Sigmoid colon (tissue), 7 donors: ENCODE measurements around the gene PXDN. TPM values are rescaled to one million over a fixed set of nuclear protein-coding genes. Genes with fewer than 3 reads are reported as not detected.
"Not testable (repeated sequence)": the region's sequence is repeated elsewhere in the genome, so short reads cannot be mapped to it uniquely, and the experiment has no call there.

Experiments used
- DNase-seq: peaks from one replicate; pipeline ENCODE4 v3.0.0-alpha.2; 2019
- H3K27ac ChIP-seq, 4 donors: fragments of 200-600 bp; sonication (generic); one replicate each; pipeline ENCODE4 v1.5.1; 2016 to 2019; ENCODE audit warnings: mild to moderate bottlenecking in 1 of 4
- H3K27me3 ChIP-seq, 3 donors: fragments of 200-600 bp; sonication (generic); one replicate each; pipeline ENCODE4 v1.5.1; 2019; ENCODE audit warnings: mild to moderate bottlenecking in 1 of 3
- H3K36me3 ChIP-seq, 4 donors: fragments of 200-600 bp; sonication (generic); one replicate each; pipeline ENCODE4 v1.5.1; 2016 to 2019
- H3K4me1 ChIP-seq, 4 donors: fragments of 200-600 bp; sonication (generic); one replicate each; pipeline ENCODE4 v1.5.1; 2017 to 2019
- H3K4me3 ChIP-seq, 4 donors: fragments of 200-600 bp; sonication (generic); one replicate each; pipeline ENCODE4 v1.5.1; 2017 to 2019; ENCODE audit warnings: mild to moderate bottlenecking in 2 of 4, moderate library complexity in 1 of 4
- H3K9me3 ChIP-seq, 4 donors: fragments of 200-600 bp in 3 of 4; sonication (generic) in 3 of 4; one replicate each; pipeline versions ENCODE4 v1.5.1 to v1.6.1; 2013 to 2019
- CTCF ChIP-seq, 4 experiments: fragments of 450-650 bp in 3 of 4; fragments of 200-600 bp in 1 of 4; IDR thresholded peaks; one replicate each; pipeline ENCODE4 v1.5.1; 2016 to 2019; ENCODE audit warnings: antibody characterized with exemption in 4 of 4, mild to moderate bottlenecking in 3 of 4, moderate library complexity in 2 of 4
- EP300 ChIP-seq, 4 donors: sonication (generic); formaldehyde crosslinking; IDR thresholded peaks; one replicate each; pipeline ENCODE4 v1.6.1; 2017; ENCODE audit warnings: antibody characterized with exemption in 4 of 4
- POLR2A ChIP-seq, 2 donors: fragments of 450-650 bp; IDR thresholded peaks; one replicate each; pipeline ENCODE4 v1.6.1; 2016; ENCODE audit warnings: antibody characterized with exemption in 2 of 2, mild to moderate bottlenecking in 2 of 2, moderate library complexity in 2 of 2
- POLR2AphosphoS5 ChIP-seq, 4 donors: sonication (generic); formaldehyde crosslinking; IDR thresholded peaks; one replicate each; pipeline ENCODE4 v1.6.1; 2017; ENCODE audit warnings: antibody characterized with exemption in 4 of 4
- WGBS, 2 donors: extraction: QIAGEN DNeasy Blood & Tissue Kit; methylation state at CpG; one replicate each; pipeline ENCODE4 v1.1.7; 2013; 5-methylcytosine and 5-hydroxymethylcytosine counted together
- intact Hi-C: fragments of 100-400 bp; cut with DNase I; formaldehyde crosslinking; loops from one replicate; pipeline ENCODE4 v1.15.1; 2023
- polyA plus RNA-seq, 3 donors: library from polyadenylated mRNA; stranded (reverse); fragments of 200-250 nt; gene quantifications; one replicate each; pipeline ENCODE4 v1.2.3, GENCODE V29; 2013
- total RNA-seq, 4 donors: library from RNA; depleted of rRNA; stranded (reverse); fragments of >200 nt; gene quantifications; one replicate each; pipeline ENCODE4 v1.1.0, GENCODE V29; 2016
- donor health status: healthy with polysubstance abuse.
- donor health status: Bipolar disorder and iron deficiency.
- donor health status: healthy.

The PXDN gene
- total and polyA plus RNA-seq, 7 donors: 1.2 to 126 (median 34.4) TPM

GRCh38 chr2:1718339-1719220 is 25.7 kb downstream of the PXDN start:
- Histone ChIP-seq H3K4me3 (no peak overlapping the region), H3K27me3 (no peaks in the 10 kb centered on the region), H3K36me3 (no peaks in the 10 kb centered on the region), H3K4me1 (peaks cover 0 to 85% (median 66%) of the 10 kb centered on the region in 4 donors), H3K9me3 (no peaks in the 10 kb centered on the region), H3K27ac (peak overlapping the region in 3 of 4 donors; percentile 0 to 79 (median 70))
- TF ChIP-seq POLR2A (IDR thresholded peaks at IDR 0.05): no peak
- no peak for TF ChIP-seq POLR2AphosphoS5 (IDR thresholded peaks at IDR 0.05)
- no peak for TF ChIP-seq EP300 (IDR thresholded peaks at IDR 0.05)
- TF ChIP-seq CTCF (IDR thresholded peaks at IDR 0.05): no peak
- 95% methylated on average over 23 of the region's 23 CpGs for WGBS, 2 donors
- intact Hi-C loops: no loop called here
- DNase-seq: peak; percentile 66

- WGBS, 2 donors: 84 to 90% methylated on average over 9 of the region's 9 CpGs
- H3K27me3 ChIP-seq: no peaks in the 10 kb centered on the region
- peaks cover 0 to 90% (median 68%) of the 10 kb centered on the region in 4 donors for H3K4me1 ChIP-seq
- TF ChIP-seq POLR2A (IDR thresholded peaks at IDR 0.05) (no peak), CTCF (IDR thresholded peaks at IDR 0.05) (no peak), EP300 (IDR thresholded peaks at IDR 0.05) (no peak), POLR2AphosphoS5 (IDR thresholded peaks at IDR 0.05) (peak in 3 of 4 donors; percentile 17 to 48 (median 34))
- H3K36me3 ChIP-seq: no peaks in the 10 kb centered on the region
- H3K27ac ChIP-seq: peak overlapping the region; percentile 40 to 79 (median 64)
- peak; percentile 76 for DNase-seq
- intact Hi-C loops: no loop called here
- no peaks in the 10 kb centered on the region for H3K9me3 ChIP-seq
- H3K4me3 ChIP-seq: no peak overlapping the region
Observed at GRCh38 chr2:1717113-1717512, 27.2 kb downstream of the PXDN start.

- Histone ChIP-seq H3K4me3 (no peak overlapping the region), H3K4me1 (peaks cover 0 to 90% (median 65%) of the 10 kb centered on the region in 4 donors), H3K9me3 (no peaks in the 10 kb centered on the region), H3K27ac (peak overlapping the region; percentile 40 to 79 (median 64)), H3K27me3 (no peaks in the 10 kb centered on the region), H3K36me3 (no peaks in the 10 kb centered on the region)
- TF ChIP-seq CTCF (IDR thresholded peaks at IDR 0.05): no peak
- TF ChIP-seq POLR2AphosphoS5 (IDR thresholded peaks at IDR 0.05): no peak
- no peak for TF ChIP-seq POLR2A (IDR thresholded peaks at IDR 0.05)
- intact Hi-C loops: no loop called here
- WGBS, 2 donors: 89 to 96% methylated on average over 9 of the region's 9 CpGs
- DNase-seq: peak; percentile 62
Observed at GRCh38 chr2:1716441-1716840, 27.9 kb downstream of the PXDN start.

- H3K36me3 ChIP-seq, DNase-seq, H3K9me3 ChIP-seq, H3K4me3 ChIP-seq, H3K27me3 ChIP-seq, intact Hi-C loops: not testable (repeated sequence)
- H3K4me1 ChIP-seq: peaks cover 0 to 86% (median 60%) of the 10 kb centered on the region in 4 donors
- 57 to 73% methylated on average over 2 of the region's 2 CpGs for WGBS, 2 donors
- H3K27ac ChIP-seq: peak overlapping the region; percentile 40 to 79 (median 56)
Observed at GRCh38 chr2:1716014-1716305, 28.4 kb downstream of the PXDN start.

- DNase-seq: peak; percentile 68
- Histone ChIP-seq H3K9me3 (no peaks in the 10 kb centered on the region), H3K27ac (peak overlapping the region; percentile 40 to 79 (median 56)), H3K4me1 (peaks cover 0 to 80% (median 55%) of the 10 kb centered on the region in 4 donors), H3K4me3 (no peak overlapping the region), H3K36me3 (no peaks in the 10 kb centered on the region), H3K27me3 (no peaks in the 10 kb centered on the region)
- TF ChIP-seq POLR2A (IDR thresholded peaks at IDR 0.05): no peak
- TF ChIP-seq CTCF (IDR thresholded peaks at IDR 0.05): no peak
- peak in 3 of 4 donors; percentile 16 to 80 (median 51) for TF ChIP-seq POLR2AphosphoS5 (IDR thresholded peaks at IDR 0.05)
- TF ChIP-seq EP300 (IDR thresholded peaks at IDR 0.05): peak in 3 of 4 donors; percentile 4 to 59 (median 39)
- WGBS, 2 donors: 56 to 68% methylated on average over 22 of the region's 22 CpGs
- intact Hi-C loops: no loop called here
Observed at GRCh38 chr2:1715184-1716013, 28.9 kb downstream of the PXDN start.
